Activated naive CD8-positive, alpha-beta T cell treated with anti-CD3 and anti-CD28 coated beads, Interleukin-2, amount 50 U/mL, for 24 hours (primary cell): ENCODE measurements around the gene R3HDM2.
"Not testable (repeated sequence)": the region's sequence is repeated elsewhere in the genome, so short reads cannot be mapped to it uniquely, and the experiment has no call there.

Experiments used
- ATAC-seq: fragments of 150-1000 bp; cut with Tn5 transposase; one replicate; pipeline ENCODE4 v1.10.0; 2021
- DNase-seq: peaks from one replicate; pipeline ENCODE4 v3.0.0; 2021
- H3K27ac Mint-ChIP-seq: one replicate; pipeline ENCODE4 v1.8.0; 2021; ENCODE audit warnings: mild to moderate bottlenecking, mixed read lengths
- H3K27me3 Mint-ChIP-seq: one replicate; pipeline ENCODE4 v1.8.0; 2021; ENCODE audit warnings: mixed read lengths
- H3K36me3 Mint-ChIP-seq: one replicate; pipeline ENCODE4 v1.8.0; 2021; ENCODE audit warnings: low read depth, mixed read lengths
- H3K4me1 Mint-ChIP-seq: one replicate; pipeline ENCODE4 v1.8.0; 2021; ENCODE audit warnings: mixed read lengths
- H3K4me3 Mint-ChIP-seq: one replicate; pipeline ENCODE4 v1.8.0; 2021; ENCODE audit warnings: mild to moderate bottlenecking, moderate library complexity, mixed read lengths
- H3K9me3 Mint-ChIP-seq: one replicate; pipeline ENCODE4 v1.8.0; 2021; ENCODE audit warnings: mixed read lengths

R3HDM2 gene

GRCh38 chr12:57370072-57370471 is 60.8 kb downstream of the R3HDM2 start:
- H3K9me3 Mint-ChIP-seq: peaks cover 8% of the 10 kb centered on the region
- H3K4me3 Mint-ChIP-seq: no peak overlapping the region
- H3K27me3 Mint-ChIP-seq: no peaks in the 10 kb centered on the region
- DNase-seq (no peak), ATAC-seq (no peak)
- peaks cover 10% of the 10 kb centered on the region for H3K4me1 Mint-ChIP-seq
- peaks cover 35% of the 10 kb centered on the region for H3K36me3 Mint-ChIP-seq
- peak overlapping the region; percentile 11 for H3K27ac Mint-ChIP-seq

- Mint-ChIP-seq H3K4me3 (no peak overlapping the region), H3K27ac (no peak overlapping the region), H3K9me3 (peaks cover 8% of the 10 kb centered on the region), H3K27me3 (no peaks in the 10 kb centered on the region), H3K4me1 (peaks cover 10% of the 10 kb centered on the region), H3K36me3 (peaks cover 35% of the 10 kb centered on the region)
- DNase-seq (no peak), ATAC-seq (no peak)
These were observed 61.6 kb downstream of the R3HDM2 start for GRCh38 chr12:57369202-57369601.

- ATAC-seq (no peak), DNase-seq (no peak)
- no peak overlapping the region for H3K27ac Mint-ChIP-seq
- peaks cover 8% of the 10 kb centered on the region for H3K9me3 Mint-ChIP-seq
- H3K4me1 Mint-ChIP-seq: peaks cover 10% of the 10 kb centered on the region
- no peak overlapping the region for H3K4me3 Mint-ChIP-seq
- H3K27me3 Mint-ChIP-seq: no peaks in the 10 kb centered on the region
- peaks cover 35% of the 10 kb centered on the region for H3K36me3 Mint-ChIP-seq
These were observed 62.3 kb downstream of the R3HDM2 start for GRCh38 chr12:57368349-57369095.

- no peak for DNase-seq
- H3K27ac Mint-ChIP-seq: no peak overlapping the region
- H3K36me3 Mint-ChIP-seq: peaks cover 33% of the 10 kb centered on the region
- H3K9me3 Mint-ChIP-seq: peaks cover 8% of the 10 kb centered on the region
- peaks cover 9% of the 10 kb centered on the region for H3K4me1 Mint-ChIP-seq
- no peak for ATAC-seq
- no peaks in the 10 kb centered on the region for H3K27me3 Mint-ChIP-seq
- H3K4me3 Mint-ChIP-seq: no peak overlapping the region
These were observed 63.7 kb downstream of the R3HDM2 start for GRCh38 chr12:57367121-57367520.

- H3K4me3 Mint-ChIP-seq: no peak overlapping the region
- H3K27me3 Mint-ChIP-seq: no peaks in the 10 kb centered on the region
- DNase-seq (no peak), ATAC-seq (no peak)
- peaks cover 8% of the 10 kb centered on the region for H3K9me3 Mint-ChIP-seq
- no peak overlapping the region for H3K27ac Mint-ChIP-seq
- peaks cover 5% of the 10 kb centered on the region for H3K4me1 Mint-ChIP-seq
- peaks cover 31% of the 10 kb centered on the region for H3K36me3 Mint-ChIP-seq
These were observed 64.5 kb downstream of the R3HDM2 start for GRCh38 chr12:57366315-57366714.

GRCh38 chr12:57364156-57364555 is 66.7 kb downstream of the R3HDM2 start:
- DNase-seq, ATAC-seq, H3K4me1 Mint-ChIP-seq, H3K4me3 Mint-ChIP-seq, H3K27ac Mint-ChIP-seq, H3K9me3 Mint-ChIP-seq, H3K27me3 Mint-ChIP-seq: not testable (repeated sequence)
- peaks cover 24% of the 10 kb centered on the region for H3K36me3 Mint-ChIP-seq

- Mint-ChIP-seq H3K27me3 (no peaks in the 10 kb centered on the region), H3K4me1 (no peaks in the 10 kb centered on the region), H3K27ac (no peak overlapping the region), H3K4me3 (no peak overlapping the region), H3K9me3 (no peaks in the 10 kb centered on the region), H3K36me3 (peaks cover 12% of the 10 kb centered on the region)
- no peak for ATAC-seq
- DNase-seq: no peak
These were observed 70.4 kb downstream of the R3HDM2 start for GRCh38 chr12:57360468-57360867.

GRCh38 chr12:57358646-57359045 is 72.2 kb downstream of the R3HDM2 start:
- H3K36me3 Mint-ChIP-seq: peaks cover 12% of the 10 kb centered on the region
- no peak overlapping the region for H3K4me3 Mint-ChIP-seq
- H3K4me1 Mint-ChIP-seq: no peaks in the 10 kb centered on the region
- no peak for ATAC-seq
- no peak overlapping the region for H3K27ac Mint-ChIP-seq
- H3K27me3 Mint-ChIP-seq: no peaks in the 10 kb centered on the region
- H3K9me3 Mint-ChIP-seq: no peaks in the 10 kb centered on the region
- no peak for DNase-seq

- no peak overlapping the region for H3K27ac Mint-ChIP-seq
- no peak for ATAC-seq
- H3K4me3 Mint-ChIP-seq: no peak overlapping the region
- H3K36me3 Mint-ChIP-seq: peaks cover 20% of the 10 kb centered on the region
- no peak for DNase-seq
- H3K4me1 Mint-ChIP-seq: peaks cover 7% of the 10 kb centered on the region
- H3K27me3 Mint-ChIP-seq: no peaks in the 10 kb centered on the region
- H3K9me3 Mint-ChIP-seq: no peaks in the 10 kb centered on the region
These were observed 75.1 kb downstream of the R3HDM2 start for GRCh38 chr12:57355734-57356133.

GRCh38 chr12:57352166-57352565 is 78.7 kb downstream of the R3HDM2 start:
- no peak for DNase-seq
- peaks cover 28% of the 10 kb centered on the region for H3K36me3 Mint-ChIP-seq
- ATAC-seq: no peak
- peaks cover 9% of the 10 kb centered on the region for H3K9me3 Mint-ChIP-seq
- H3K4me1 Mint-ChIP-seq: peaks cover 10% of the 10 kb centered on the region
- H3K4me3 Mint-ChIP-seq: no peak overlapping the region
- H3K27ac Mint-ChIP-seq: no peak overlapping the region
- no peaks in the 10 kb centered on the region for H3K27me3 Mint-ChIP-seq

- Mint-ChIP-seq H3K9me3 (peaks cover 10% of the 10 kb centered on the region), H3K36me3 (peaks cover 39% of the 10 kb centered on the region), H3K4me1 (peaks cover 36% of the 10 kb centered on the region), H3K27ac (no peak overlapping the region), H3K27me3 (no peaks in the 10 kb centered on the region), H3K4me3 (no peak overlapping the region)
- DNase-seq: no peak
- no peak for ATAC-seq
These were observed 83.6 kb downstream of the R3HDM2 start for GRCh38 chr12:57347284-57347683.

GRCh38 chr12:57343703-57344378 is 87.0 kb downstream of the R3HDM2 start:
- DNase-seq (peak; percentile 12), ATAC-seq (peak; percentile 89)
- Mint-ChIP-seq H3K36me3 (peaks cover 36% of the 10 kb centered on the region), H3K27me3 (no peaks in the 10 kb centered on the region), H3K4me3 (peak overlapping the region; percentile 17), H3K9me3 (peaks cover 10% of the 10 kb centered on the region), H3K27ac (peak overlapping the region; percentile 88), H3K4me1 (peaks cover 41% of the 10 kb centered on the region)

GRCh38 chr12:57342207-57342691 is 88.6 kb downstream of the R3HDM2 start:
- no peak overlapping the region for H3K4me3 Mint-ChIP-seq
- peaks cover 2% of the 10 kb centered on the region for H3K9me3 Mint-ChIP-seq
- peaks cover 31% of the 10 kb centered on the region for H3K36me3 Mint-ChIP-seq
- H3K27me3 Mint-ChIP-seq: no peaks in the 10 kb centered on the region
- no peak overlapping the region for H3K27ac Mint-ChIP-seq
- ATAC-seq: no peak
- peaks cover 38% of the 10 kb centered on the region for H3K4me1 Mint-ChIP-seq
- no peak for DNase-seq

- Mint-ChIP-seq H3K4me1 (peaks cover 38% of the 10 kb centered on the region), H3K27ac (no peak overlapping the region), H3K27me3 (no peaks in the 10 kb centered on the region), H3K36me3 (peaks cover 30% of the 10 kb centered on the region), H3K9me3 (peaks cover under 1% of the 10 kb centered on the region), H3K4me3 (no peak overlapping the region)
- DNase-seq (no peak), ATAC-seq (no peak)
These were observed 89.4 kb downstream of the R3HDM2 start for GRCh38 chr12:57341275-57341990.

- Mint-ChIP-seq H3K27me3 (no peaks in the 10 kb centered on the region), H3K4me1 (peaks cover 36% of the 10 kb centered on the region), H3K36me3 (peaks cover 33% of the 10 kb centered on the region), H3K4me3 (no peak overlapping the region), H3K27ac (no peak overlapping the region), H3K9me3 (peaks cover 4% of the 10 kb centered on the region)
- ATAC-seq (no peak), DNase-seq (no peak)
These were observed 90.7 kb downstream of the R3HDM2 start for GRCh38 chr12:57340104-57340503.
